Measurements from ENCODE around the gene HHAT.

GRCh38 chr1:210313921-210314320, 14.8 kb upstream of the HHAT start:
- TF ChIP-seq CTCF (IDR thresholded peaks at IDR 0.05) (no peak), ZFX (IDR thresholded peaks at IDR 0.05; ENCODE audit: borderline replicate concordance) (no peak)

Measured in 22Rv1 (cell line).